T-helper 2 cell treated with Interferon-gamma antibody and Interleukin-4, amounts not matched to agents 5 μg/mL and 100 μg/mL, for 36 hours (primary cell): ENCODE results near the gene SLC27A1.
"Not testable (repeated sequence)": the region's sequence is repeated elsewhere in the genome, so short reads cannot be mapped to it uniquely, and the experiment has no call there.

Experiments used
- DNase-seq: peaks from one replicate; pipeline ENCODE4 v3.0.0; 2021; ENCODE audit warnings: low spot score
- H3K27ac Mint-ChIP-seq: one replicate; pipeline ENCODE4 v1.8.0; 2021; ENCODE audit warnings: mild to moderate bottlenecking, mixed read lengths
- H3K27me3 Mint-ChIP-seq: one replicate; pipeline ENCODE4 v1.8.0; 2021; ENCODE audit warnings: low read depth, mixed read lengths
- H3K36me3 Mint-ChIP-seq: one replicate; pipeline ENCODE4 v1.8.0; 2021; ENCODE audit warnings: low read depth, mixed read lengths
- H3K4me1 Mint-ChIP-seq: one replicate; pipeline ENCODE4 v1.8.0; 2021; ENCODE audit warnings: low read depth, mixed read lengths
- H3K4me3 Mint-ChIP-seq: one replicate; pipeline ENCODE4 v1.8.0; 2022; ENCODE audit warnings: mild to moderate bottlenecking, moderate library complexity, mixed read lengths
- H3K9me3 Mint-ChIP-seq: one replicate; pipeline ENCODE4 v1.8.0; 2021; ENCODE audit warnings: mixed read lengths

Gene SLC27A1

DNA sequence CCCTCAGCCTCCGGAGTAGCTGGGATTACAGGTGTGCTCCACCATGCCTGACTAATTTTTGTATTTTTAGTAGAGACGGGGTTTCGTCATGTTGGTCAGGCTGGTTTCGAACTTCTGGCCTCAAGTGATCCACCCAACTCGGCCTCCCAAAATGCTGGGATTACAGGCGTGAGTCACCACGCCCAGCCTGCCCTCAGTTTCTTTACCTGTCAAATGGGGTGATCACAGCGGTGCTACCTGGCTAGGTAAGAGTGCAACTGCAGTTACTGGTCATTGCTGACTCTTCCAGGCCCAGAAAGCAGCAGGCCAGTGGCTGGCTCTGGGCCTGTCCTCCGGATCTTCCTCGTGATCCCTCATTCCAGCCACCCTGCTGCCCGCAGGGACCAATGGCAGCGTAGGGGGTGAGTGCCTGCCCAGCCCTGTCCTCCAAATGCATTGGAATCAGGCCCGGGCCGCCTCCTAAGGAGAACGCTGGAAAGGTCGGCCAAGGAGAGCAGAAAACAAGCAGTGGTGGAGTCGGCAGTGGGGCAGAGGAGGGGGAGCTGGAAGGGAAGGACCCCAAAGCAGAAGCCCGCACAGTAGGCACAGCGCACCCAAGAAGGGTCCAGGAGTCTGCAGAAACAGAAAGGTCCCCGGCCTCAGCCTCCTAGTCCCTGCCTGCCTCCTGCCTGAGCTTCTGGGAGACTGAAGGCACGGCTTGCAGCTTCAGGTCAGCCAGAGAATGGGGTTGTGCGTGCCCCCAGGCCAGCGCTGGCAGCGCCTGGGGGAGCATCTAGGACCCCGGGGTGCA is 1.8 kb upstream of the SLC27A1 start:
- Mint-ChIP-seq H3K4me1 (peaks cover 28% of the 10 kb centered on the region), H3K4me3 (peak overlapping the region; percentile 93), H3K27me3 (peaks cover 7% of the 10 kb centered on the region), H3K9me3 (no peaks in the 10 kb centered on the region), H3K27ac (no peak overlapping the region), H3K36me3 (no peaks in the 10 kb centered on the region)
- DNase-seq = no peak

GRCh38 chr19:17469092-17469480 is 1.2 kb upstream of the SLC27A1 start:
- Mint-ChIP-seq H3K9me3 (no peaks in the 10 kb centered on the region), H3K27ac (no peak overlapping the region), H3K27me3 (peaks cover 7% of the 10 kb centered on the region), H3K4me3 (peak overlapping the region; percentile 93), H3K36me3 (no peaks in the 10 kb centered on the region), H3K4me1 (peaks cover 30% of the 10 kb centered on the region)
- no peak for DNase-seq

DNA sequence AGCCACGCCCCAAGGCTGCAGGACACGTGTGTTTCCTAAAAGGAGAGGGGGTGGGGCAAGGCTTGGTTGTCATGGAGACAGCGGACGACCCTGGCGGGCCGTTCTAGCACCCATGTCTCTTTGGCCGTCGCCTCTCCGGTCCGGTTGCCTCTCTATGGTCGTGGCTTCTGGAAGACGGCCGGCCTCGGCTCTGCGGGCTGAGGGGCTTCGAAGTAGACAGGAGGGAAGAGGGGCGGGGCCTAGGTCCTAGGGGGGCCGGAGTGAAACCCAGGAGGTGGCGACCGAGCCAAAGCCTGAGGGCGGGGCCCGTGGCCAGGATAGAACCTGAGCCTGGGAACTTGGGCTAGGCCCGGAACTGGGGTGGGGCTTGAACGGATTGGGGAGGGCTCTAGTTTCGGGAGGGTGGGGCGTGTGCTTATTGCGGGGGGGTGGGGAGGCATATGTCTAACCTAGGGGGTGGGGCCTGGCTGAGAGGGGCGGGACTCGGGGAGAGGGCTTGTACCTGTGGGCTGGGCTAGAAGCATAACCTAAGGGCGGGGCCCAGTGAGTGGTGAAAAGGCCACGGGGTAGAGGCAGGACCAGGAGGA is 750 bp upstream of the SLC27A1 start:
- no peak for DNase-seq
- H3K9me3 Mint-ChIP-seq = no peaks in the 10 kb centered on the region
- H3K27me3 Mint-ChIP-seq = peaks cover 7% of the 10 kb centered on the region
- peak overlapping the region; percentile 91 for H3K27ac Mint-ChIP-seq
- H3K4me3 Mint-ChIP-seq = peak overlapping the region; percentile 93
- peaks cover 30% of the 10 kb centered on the region for H3K4me1 Mint-ChIP-seq
- H3K36me3 Mint-ChIP-seq = no peaks in the 10 kb centered on the region

DNA sequence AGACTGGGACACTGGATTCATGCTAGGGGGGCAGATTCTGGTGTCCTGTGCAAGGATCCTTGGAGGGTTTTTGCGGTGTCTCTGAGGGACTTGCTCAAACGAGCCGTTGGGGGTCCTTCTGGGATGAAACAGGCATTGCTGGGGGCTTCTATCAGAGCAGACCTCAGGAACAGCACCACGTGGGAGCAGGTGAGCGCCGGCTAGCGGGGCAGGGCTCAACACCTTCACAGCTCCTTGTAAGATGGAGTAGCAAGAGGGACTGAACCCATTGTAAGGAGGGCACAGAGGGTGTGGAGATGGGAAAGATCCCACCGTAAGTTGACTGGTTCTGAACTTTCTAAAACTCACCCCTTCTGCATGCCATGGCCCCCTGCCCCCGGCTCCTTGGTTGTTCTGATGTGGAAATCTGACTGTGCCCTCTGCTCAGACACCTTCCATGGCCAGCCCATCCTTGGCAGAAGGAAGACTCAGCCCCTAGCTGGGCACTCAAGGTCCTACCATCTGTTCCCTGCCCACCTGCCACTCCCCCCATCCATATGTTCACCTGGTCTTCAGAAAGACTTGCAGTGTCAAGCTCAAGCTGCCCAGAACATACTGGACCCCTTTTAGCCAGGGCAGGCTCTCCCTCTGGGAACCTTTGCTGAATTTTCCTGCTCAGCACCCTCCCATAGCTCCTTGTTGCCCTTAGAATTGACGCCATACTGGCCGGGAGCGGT is 1.2 kb downstream of the SLC27A1 start:
- H3K27ac Mint-ChIP-seq = peak overlapping the region; percentile 11
- H3K27me3 Mint-ChIP-seq = peaks cover 7% of the 10 kb centered on the region
- H3K36me3 Mint-ChIP-seq = no peaks in the 10 kb centered on the region
- H3K4me1 Mint-ChIP-seq = peaks cover 23% of the 10 kb centered on the region
- DNase-seq = no peak
- peak overlapping the region; percentile 93 for H3K4me3 Mint-ChIP-seq
- H3K9me3 Mint-ChIP-seq = no peaks in the 10 kb centered on the region

DNA sequence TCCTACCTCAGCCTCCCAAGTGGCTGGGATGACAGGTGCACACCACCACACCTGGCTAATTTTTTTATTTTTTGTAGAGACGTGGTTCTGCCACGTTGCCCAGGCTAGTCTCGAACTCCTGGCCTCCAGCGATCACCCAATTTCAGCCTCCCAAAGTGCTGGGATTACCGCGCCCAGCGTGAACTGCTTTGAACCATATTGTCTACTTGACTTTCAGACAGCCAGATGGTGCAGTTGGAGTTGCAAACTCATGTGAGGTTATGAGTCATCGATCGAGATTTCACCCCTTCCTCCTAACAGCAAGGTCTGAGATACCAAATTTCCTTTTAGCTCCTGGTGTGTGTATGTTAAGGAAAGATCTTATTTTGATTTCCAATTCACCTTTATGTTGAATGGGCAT is 2.7 kb downstream of the SLC27A1 start:
- Mint-ChIP-seq H3K27ac (no peak overlapping the region), H3K4me3 (no peak overlapping the region), H3K4me1 (peaks cover 23% of the 10 kb centered on the region), H3K27me3 (peaks cover 7% of the 10 kb centered on the region), H3K36me3 (no peaks in the 10 kb centered on the region), H3K9me3 (no peaks in the 10 kb centered on the region)
- DNase-seq = peak; percentile 13

- H3K9me3 Mint-ChIP-seq, H3K27ac Mint-ChIP-seq, H3K27me3 Mint-ChIP-seq, DNase-seq, H3K36me3 Mint-ChIP-seq, H3K4me3 Mint-ChIP-seq: not testable (repeated sequence)
- H3K4me1 Mint-ChIP-seq = peaks cover 12% of the 10 kb centered on the region
Observed at GRCh38 chr19:17475011-17475540, 4.8 kb downstream of the SLC27A1 start.

GRCh38 chr19:17475541-17476115 is 5.3 kb downstream of the SLC27A1 start:
- no peaks in the 10 kb centered on the region for H3K36me3 Mint-ChIP-seq
- H3K9me3 Mint-ChIP-seq = no peaks in the 10 kb centered on the region
- H3K27ac Mint-ChIP-seq = no peak overlapping the region
- no peak overlapping the region for H3K4me3 Mint-ChIP-seq
- peaks cover 2% of the 10 kb centered on the region for H3K27me3 Mint-ChIP-seq
- DNase-seq = no peak
- H3K4me1 Mint-ChIP-seq = peaks cover 12% of the 10 kb centered on the region

DNA sequence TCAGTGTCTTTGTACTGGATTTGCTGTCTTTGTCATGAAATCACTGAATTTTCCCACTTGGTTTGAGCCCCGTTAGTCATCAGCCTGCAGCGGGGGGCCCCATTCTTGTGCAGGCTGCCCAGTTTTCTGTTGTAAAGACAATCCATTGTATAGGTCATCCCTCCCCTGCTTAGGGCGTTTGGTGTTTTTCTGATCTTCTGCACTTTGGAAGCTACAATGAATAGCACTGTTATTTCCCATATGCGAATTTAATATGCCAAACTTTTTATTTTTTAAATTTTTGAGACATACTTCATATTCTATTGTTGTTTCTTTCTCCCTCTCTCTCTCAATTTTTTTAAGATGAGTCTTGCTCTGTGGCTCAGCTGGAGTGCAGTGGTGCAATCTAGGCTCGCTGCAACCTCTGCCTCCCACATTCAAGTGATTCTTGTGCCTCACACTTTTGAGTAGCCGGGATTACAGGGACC is 9.0 kb downstream of the SLC27A1 start:
- Mint-ChIP-seq H3K36me3 (no peaks in the 10 kb centered on the region), H3K9me3 (no peaks in the 10 kb centered on the region), H3K27me3 (no peaks in the 10 kb centered on the region), H3K4me3 (no peak overlapping the region), H3K4me1 (no peaks in the 10 kb centered on the region), H3K27ac (no peak overlapping the region)
- DNase-seq = no peak

DNA sequence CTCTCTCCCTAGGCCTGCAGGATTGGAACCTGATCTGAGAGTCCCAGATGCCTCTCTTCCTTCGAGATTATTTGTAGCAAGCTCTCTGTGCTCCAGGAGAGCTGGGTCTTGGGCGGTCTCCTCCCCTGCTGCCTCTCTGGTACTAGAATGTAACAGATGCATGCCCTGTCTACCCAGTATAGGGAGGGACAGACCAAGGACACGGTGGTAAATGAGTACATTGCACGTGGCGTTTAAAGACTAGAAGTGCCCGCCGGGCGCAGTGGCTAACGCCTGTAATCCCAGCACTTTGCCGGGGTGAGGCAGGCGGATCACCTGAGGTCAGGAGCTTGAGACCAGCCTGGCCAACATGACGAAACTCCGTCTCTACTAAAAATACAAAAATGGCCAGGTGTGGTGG is 11.7 kb downstream of the SLC27A1 start:
- Mint-ChIP-seq H3K4me3 (no peak overlapping the region), H3K9me3 (no peaks in the 10 kb centered on the region), H3K36me3 (no peaks in the 10 kb centered on the region), H3K27ac (no peak overlapping the region), H3K4me1 (no peaks in the 10 kb centered on the region), H3K27me3 (no peaks in the 10 kb centered on the region)
- DNase-seq = no peak

GRCh38 chr19:17482877-17483604 is 12.7 kb downstream of the SLC27A1 start:
- Mint-ChIP-seq H3K4me1 (no peaks in the 10 kb centered on the region), H3K9me3 (no peaks in the 10 kb centered on the region), H3K27ac (no peak overlapping the region), H3K27me3 (no peaks in the 10 kb centered on the region), H3K36me3 (no peaks in the 10 kb centered on the region), H3K4me3 (no peak overlapping the region)
- DNase-seq = no peak

GRCh38 chr19:17483605-17484002 is 13.3 kb downstream of the SLC27A1 start:
- H3K36me3 Mint-ChIP-seq = no peaks in the 10 kb centered on the region
- DNase-seq = no peak
- peaks cover 4% of the 10 kb centered on the region for H3K4me1 Mint-ChIP-seq
- H3K9me3 Mint-ChIP-seq = no peaks in the 10 kb centered on the region
- no peak overlapping the region for H3K27ac Mint-ChIP-seq
- H3K4me3 Mint-ChIP-seq = no peak overlapping the region
- no peaks in the 10 kb centered on the region for H3K27me3 Mint-ChIP-seq

GRCh38 chr19:17484520-17485185 is 14.3 kb downstream of the SLC27A1 start:
- H3K27me3 Mint-ChIP-seq = no peaks in the 10 kb centered on the region
- H3K27ac Mint-ChIP-seq = no peak overlapping the region
- H3K4me1 Mint-ChIP-seq = peaks cover 9% of the 10 kb centered on the region
- DNase-seq = no peak
- no peaks in the 10 kb centered on the region for H3K9me3 Mint-ChIP-seq
- H3K4me3 Mint-ChIP-seq = no peak overlapping the region
- no peaks in the 10 kb centered on the region for H3K36me3 Mint-ChIP-seq
